HG02870 (cell line): ENCODE data around the gene TCEA3.
"Not testable (repeated sequence)": the region's sequence is repeated elsewhere in the genome, so short reads cannot be mapped to it uniquely, and the experiment has no call there.

Source experiments
- ATAC-seq: cut with Tn5 transposase; IDR thresholded peaks from one replicate; pipeline ENCODE4 v1.9.1; 2021; ENCODE audit warnings: mild to moderate bottlenecking, moderate library complexity; ENCODE audit not compliant: unreplicated experiment

TCEA3 gene

DNA sequence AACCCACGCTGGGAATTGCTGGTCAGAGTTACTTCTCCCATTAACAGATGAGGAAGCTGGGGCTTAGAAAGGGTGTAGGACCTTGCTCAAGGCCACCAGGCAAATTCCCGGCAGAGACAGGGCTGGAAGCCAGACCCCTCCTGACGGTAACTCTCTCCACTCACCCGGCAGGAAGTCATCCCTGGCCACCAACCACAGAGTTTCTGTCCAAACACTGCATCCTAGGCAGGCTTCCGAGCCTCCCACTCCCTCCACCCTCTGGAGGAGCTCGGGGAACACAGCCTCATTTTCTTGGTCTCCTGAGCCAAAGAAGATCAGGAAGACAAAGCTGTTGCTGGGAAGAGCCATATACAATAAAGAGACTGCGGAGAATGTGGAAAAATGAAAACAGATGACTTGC lies 29.9 kb downstream of the TCEA3 start:
- no peak for ATAC-seq

DNA sequence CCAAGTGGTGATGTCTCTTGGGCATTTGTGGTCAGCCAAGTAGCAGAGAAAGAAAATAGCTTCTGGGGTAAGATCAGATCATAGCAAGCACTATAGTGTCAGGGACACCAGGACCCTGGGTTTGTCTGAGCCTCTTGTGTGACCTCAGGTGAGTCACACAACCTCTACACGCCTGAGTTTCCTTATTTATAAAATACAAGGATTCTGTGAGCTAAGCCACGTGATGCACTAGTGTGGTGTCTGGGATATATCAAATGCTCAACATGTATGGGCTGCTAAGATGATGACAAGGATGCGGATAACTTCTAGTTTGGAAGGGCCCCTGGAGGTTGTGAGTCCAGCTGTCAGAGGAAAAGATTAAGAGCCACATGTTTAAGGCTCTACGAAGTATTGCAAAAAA lies 30.4 kb downstream of the TCEA3 start:
- no peak for ATAC-seq

- ATAC-seq = no peak
These were observed 30.8 kb downstream of the TCEA3 start for GRCh38 chr1:23393706-23394105.

DNA sequence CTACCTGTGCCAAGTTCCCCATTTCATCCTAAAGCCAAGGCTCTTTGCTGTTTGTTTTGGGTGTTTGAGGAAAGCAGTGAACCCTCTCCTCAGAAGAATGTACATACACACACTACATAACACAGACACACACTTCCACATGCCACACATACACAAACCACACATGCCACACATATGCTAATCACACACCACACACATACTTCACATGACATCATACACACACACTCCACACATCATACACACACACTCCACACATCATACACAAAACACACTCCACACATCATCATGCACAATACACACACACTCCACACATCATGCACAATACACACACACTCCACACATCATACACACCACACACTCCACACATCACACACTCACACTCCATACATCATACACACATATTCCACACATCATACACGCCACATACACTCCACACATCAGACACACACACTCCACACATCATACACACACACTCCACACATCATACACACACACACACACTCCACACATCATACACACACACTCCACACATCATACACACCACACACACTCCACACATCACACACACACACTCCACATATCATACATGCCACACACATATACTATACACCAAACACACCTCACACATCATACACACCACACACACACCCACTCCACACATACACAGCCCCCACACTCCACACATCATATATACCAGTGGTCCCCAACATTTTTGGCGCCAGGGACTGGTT lies 32.3 kb downstream of the TCEA3 start:
- ATAC-seq = no peak

DNA sequence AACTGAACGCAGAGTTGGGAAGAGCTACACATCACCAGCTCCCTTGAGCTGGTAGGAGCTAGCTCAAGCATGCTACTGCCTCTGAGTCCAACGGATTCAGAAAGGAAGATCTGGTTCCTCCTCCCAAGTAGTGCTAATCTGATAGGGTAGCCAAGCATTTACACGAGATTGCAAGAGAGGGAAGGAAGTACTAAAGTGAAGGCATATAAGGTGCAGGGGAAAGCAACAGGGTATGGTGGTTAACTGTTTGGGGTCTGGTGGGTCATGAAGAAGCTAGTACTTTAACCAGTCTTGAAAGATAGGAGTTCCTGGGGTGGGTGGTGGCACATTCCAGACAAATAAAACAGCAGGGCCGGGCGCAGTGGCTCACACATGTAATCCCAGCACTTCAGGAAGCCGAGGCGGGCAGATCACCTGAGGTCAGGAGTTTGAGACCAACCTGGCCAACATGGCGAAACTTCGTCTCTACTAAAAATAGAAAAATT lies 34.7 kb downstream of the TCEA3 start:
- ATAC-seq = no peak

- no peak for ATAC-seq
These were observed 37.1 kb downstream of the TCEA3 start for GRCh38 chr1:23387494-23387893.

GRCh38 chr1:23385119-23385621 lies 39.4 kb downstream of the TCEA3 start:
- ATAC-seq = no peak

DNA sequence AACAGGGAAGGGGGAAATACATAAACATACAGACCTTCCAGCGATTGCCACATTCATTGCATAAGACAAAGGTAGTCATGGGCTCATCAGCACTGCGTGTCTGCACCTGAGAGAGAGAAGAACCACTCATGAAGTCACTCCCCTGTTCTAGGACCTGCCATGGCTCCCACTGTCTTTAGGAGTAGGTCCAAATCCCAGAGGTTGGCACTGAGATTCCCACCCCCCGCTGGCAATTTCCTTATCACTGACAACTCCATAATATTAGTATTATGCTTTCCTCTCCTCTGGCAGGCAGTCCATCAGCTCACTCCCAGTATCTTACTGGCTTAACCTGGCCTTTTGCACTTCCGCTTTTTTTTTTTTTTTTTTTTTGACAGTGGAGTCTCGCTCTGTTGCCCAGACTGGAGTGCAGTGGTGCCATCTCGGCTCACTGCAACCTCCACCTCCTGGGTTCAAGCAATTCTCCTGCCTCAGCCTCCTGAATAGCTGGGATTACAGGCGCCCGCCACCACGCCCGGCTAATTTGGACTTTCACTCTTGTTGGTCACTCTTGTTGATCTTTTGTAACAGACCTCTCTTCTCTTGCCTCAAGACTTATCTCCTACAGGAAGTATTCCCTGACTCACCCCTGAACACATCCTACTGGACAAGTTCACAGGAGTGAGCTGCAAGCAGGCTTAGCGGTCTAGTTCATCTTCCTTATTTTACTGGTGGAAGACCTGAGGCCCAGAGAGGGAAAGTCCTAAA lies 40.1 kb downstream of the TCEA3 start:
- ATAC-seq = no peak

GRCh38 chr1:23383577-23384311 lies 40.8 kb downstream of the TCEA3 start:
- no peak for ATAC-seq

- ATAC-seq = no peak
These were observed 43.2 kb downstream of the TCEA3 start for GRCh38 chr1:23381233-23381885.

GRCh38 chr1:23380719-23381118 lies 43.8 kb downstream of the TCEA3 start:
- ATAC-seq = no peak

GRCh38 chr1:23380236-23380635 lies 44.3 kb downstream of the TCEA3 start:
- ATAC-seq = not testable (repeated sequence)

DNA sequence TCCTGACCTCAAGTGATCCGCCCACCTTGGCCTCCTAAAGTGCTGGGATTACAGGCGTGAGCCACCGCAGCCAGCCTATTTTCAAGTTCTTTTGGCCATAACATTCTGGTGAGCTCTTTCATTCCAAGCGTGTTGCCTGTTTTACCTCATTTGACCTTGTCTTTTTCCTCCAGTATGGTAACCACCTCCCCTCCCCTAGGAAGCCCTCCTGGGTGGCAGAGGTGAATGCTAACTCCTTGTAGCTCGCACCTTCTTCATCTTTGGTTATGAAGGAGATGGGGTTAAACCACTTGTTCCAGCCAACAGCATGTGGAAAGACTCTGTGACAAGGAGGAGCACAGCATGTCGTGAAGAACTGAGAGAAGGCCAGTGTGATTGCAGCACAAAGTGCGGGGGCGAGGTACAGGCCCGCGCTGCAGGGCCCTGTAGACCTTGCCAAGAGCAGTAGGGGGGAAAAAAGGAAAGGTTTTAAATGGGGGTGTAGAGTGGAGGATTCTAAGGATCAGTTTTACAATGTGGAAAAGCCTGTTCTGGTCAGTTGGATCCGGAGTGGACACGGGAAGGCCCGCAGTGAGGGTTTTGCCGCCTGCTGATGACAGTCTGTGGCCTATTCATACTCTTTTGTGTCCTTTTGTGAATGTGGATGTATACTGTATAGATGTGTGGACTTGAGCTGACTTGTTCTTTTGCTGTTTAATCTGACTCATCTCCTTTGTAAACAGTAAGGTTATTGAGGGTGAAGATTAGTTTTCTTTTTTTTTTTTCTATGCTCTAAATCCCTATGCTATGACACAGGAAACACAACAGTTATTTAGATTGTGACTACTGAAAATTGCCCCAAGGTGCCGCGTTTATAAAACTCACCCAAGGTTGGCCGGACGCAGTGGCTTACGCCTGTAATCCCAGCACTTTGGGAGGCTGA lies 47.4 kb downstream of the TCEA3 start:
- no peak for ATAC-seq

DNA sequence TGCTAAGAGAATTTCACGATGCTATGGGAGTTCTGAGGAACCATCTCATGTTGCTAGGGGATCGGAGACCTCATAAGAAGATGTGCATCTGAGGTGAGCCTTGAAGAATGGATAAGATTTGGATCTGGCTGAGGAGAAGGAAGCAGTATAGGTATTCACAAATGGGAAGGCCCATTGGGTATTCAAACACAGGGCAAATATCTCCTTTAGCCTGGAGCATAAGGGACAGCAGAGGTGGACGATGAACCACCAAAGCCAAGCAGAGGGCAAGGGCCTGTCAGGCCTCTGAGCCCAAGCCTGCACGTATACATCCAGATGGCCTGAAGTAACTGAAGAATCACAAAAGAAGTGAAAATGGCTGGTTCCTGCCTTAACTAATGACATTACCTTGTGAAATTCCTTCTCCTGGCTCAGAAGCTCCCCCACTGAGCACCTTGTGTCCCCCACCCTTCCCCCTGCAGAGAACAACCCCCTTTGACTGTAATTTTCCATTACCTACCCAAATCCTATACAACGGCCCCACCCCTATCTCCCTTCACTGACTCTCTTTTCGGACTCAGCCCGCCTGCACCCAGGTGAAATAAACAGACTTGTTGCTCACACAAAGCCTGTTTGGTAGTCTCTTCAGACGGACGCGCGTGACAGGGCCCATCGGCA lies 50.3 kb downstream of the TCEA3 start:
- ATAC-seq = not testable (repeated sequence)

- ATAC-seq = no peak
These were observed 52.3 kb downstream of the TCEA3 start for GRCh38 chr1:23371987-23372880.

DNA sequence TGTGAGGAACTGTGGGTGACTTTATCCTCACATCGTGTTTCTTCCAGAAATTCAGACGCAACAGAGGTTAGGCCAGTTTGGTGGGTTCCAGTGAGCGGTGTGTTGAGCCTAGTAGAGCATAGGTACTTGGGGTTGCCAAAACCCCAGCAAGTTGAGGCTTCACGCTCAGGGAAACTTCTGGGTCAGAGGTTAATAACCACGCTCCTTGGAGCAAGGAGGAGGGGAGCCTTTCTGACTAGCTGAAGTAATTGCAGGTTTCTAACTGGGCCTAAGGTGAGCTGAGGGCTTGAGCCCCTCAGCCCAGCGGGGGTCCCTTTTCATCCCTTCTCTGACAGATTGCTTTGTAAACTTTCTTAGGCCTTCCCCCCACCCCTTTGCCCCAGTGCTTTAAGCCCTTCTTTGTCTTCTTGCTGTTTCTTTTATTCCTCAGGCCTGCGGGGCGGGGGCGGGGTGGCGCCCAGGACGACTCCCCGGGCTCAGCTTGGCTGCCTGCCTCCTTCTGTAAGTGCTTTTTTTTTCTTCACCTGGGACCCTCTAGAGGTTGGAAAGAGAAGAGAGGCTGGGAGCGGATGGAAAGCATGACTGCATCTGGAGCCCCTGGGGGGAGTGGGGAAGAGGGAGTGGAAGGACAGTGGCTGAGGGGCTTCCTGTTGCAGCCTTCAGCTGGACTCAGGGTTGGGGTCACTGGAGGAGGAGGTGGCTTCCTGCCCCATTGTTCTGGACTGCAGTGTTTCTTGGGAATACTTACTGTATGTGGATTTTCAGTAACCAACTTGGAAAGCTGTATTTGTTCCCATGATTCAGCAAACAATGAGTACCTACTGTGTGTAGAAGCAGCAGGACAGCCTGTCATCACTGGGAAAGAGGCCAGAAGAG lies 53.6 kb downstream of the TCEA3 start:
- ATAC-seq = no peak

GRCh38 chr1:23370330-23370708 lies 54.2 kb downstream of the TCEA3 start:
- no peak for ATAC-seq
